H1 (cell line): ENCODE data around the gene SLC43A3. TPM values are rescaled to one million over a fixed set of nuclear protein-coding genes. Genes with fewer than 3 reads are reported as not detected.
A peak's percentile ranks its signal among the peaks of the same experiment; 100 is the strongest.

Experiments
- CTCF ChIA-PET: fragments of 300-600 bp; sonication (Branson Sonifier 250); formaldehyde crosslinking; loops from one replicate; lab custom pipeline; 2021; ENCODE audit not compliant: partially characterized antibody; lab: Charles Lee
- POLR2A ChIA-PET: fragments of 300-600 bp; sonication (Branson Sonifier 250); formaldehyde crosslinking; loops from one replicate; lab custom pipeline; 2021; ENCODE audit warnings: inconsistent platforms; ENCODE audit not compliant: partially characterized antibody; lab: Charles Lee
- DNase-seq, 2 experiments: peaks; one replicate each; pipeline versions ENCODE4 v3.0.0 to v3.0.0-alpha.2; 2010 to 2022; ENCODE audit warnings: low spot score in 2 of 2, low read depth in 1 of 2, mixed read lengths in 1 of 2
- FAIRE-seq: peaks from 2 replicates; lab custom pipeline; 2011; peaks lifted over from hg19 to GRCh38; lab: Jason Lieb, UNC
- H2AFZ ChIP-seq: 2 replicates; pipeline ENCODE4 v1.8.1; 2012; ENCODE audit warnings: low read length, inconsistent platforms
- H2AK5ac ChIP-seq: 2 replicates; pipeline ENCODE4 v1.6.1; 2013; ENCODE audit warnings: low read depth, low read length
- H2BK120ac ChIP-seq: replicated peaks from 2 replicates; pipeline ENCODE3; 2013; ENCODE audit warnings: low read depth, low read length, inconsistent platforms
- H2BK12ac ChIP-seq: 2 replicates; pipeline ENCODE4 v1.6.1; 2013; ENCODE audit warnings: low read depth, low read length
- H2BK15ac ChIP-seq: 2 replicates; pipeline ENCODE4 v1.6.1; 2013; ENCODE audit warnings: low read length
- H2BK20ac ChIP-seq: 2 replicates; pipeline ENCODE4 v1.6.1; 2013; ENCODE audit warnings: low read length
- H2BK5ac ChIP-seq: 2 replicates; pipeline ENCODE4 v1.6.1; 2013; ENCODE audit warnings: low read depth, low read length
- H3K14ac ChIP-seq: 2 replicates; pipeline ENCODE4 v1.6.1; 2013; ENCODE audit warnings: inconsistent platforms; ENCODE audit not compliant: insufficient read length
- H3K18ac ChIP-seq: 2 replicates; pipeline ENCODE4 v1.6.1; 2013; ENCODE audit warnings: low read length; ENCODE audit errors: extremely low read depth
- H3K23ac ChIP-seq: 2 replicates; pipeline ENCODE4 v1.6.1; 2013; ENCODE audit warnings: inconsistent platforms; ENCODE audit not compliant: insufficient read length
- H3K23me2 ChIP-seq: 2 replicates; pipeline ENCODE4 v1.6.1; 2013; ENCODE audit warnings: low read depth, low read length
- H3K27ac ChIP-seq: 2 replicates; pipeline ENCODE4 v1.6.1; 2011; ENCODE audit warnings: low read depth, low read length, inconsistent platforms
- H3K27me3 ChIP-seq, 4 experiments: replicated peaks in 1 of 4; 1 replicate in 1 of 4; 2 replicates in 3 of 4; pipeline versions ENCODE4 v1.6.1 to v1.8.1; 2011 to 2013; ENCODE audit warnings: low read length in 3 of 4, mild to moderate bottlenecking in 3 of 4, inconsistent platforms in 2 of 4, mixed read lengths in 2 of 4, moderate library complexity in 1 of 4; ENCODE audit not compliant: control insufficient read depth in 3 of 4, insufficient read depth in 3 of 4; ENCODE audit errors: extremely low read depth in 1 of 4
- H3K36me3 ChIP-seq, 4 experiments: 2 replicates each; pipeline versions ENCODE4 v1.6.1 to v1.8.1; 2011 to 2013; ENCODE audit warnings: mild to moderate bottlenecking in 4 of 4, low read length in 3 of 4, moderate library complexity in 2 of 4, control low read depth in 1 of 4, inconsistent platforms in 1 of 4; ENCODE audit not compliant: insufficient read depth in 4 of 4, control insufficient read depth in 2 of 4
- H3K4ac ChIP-seq: replicated peaks from 2 replicates; pipeline ENCODE3; 2013; ENCODE audit warnings: low read length, low read depth, mixed read lengths, inconsistent platforms; ENCODE audit not compliant: insufficient read length
- H3K4me1 ChIP-seq, 4 experiments: replicated peaks in 1 of 4; 1 replicate in 1 of 4; 2 replicates in 3 of 4; pipeline versions ENCODE4 v1.6.1 to v1.8.1; 2011 to 2013; ENCODE audit warnings: low read length in 3 of 4, inconsistent platforms in 2 of 4, mixed read lengths in 1 of 4; ENCODE audit not compliant: insufficient read depth in 4 of 4, control insufficient read depth in 3 of 4
- H3K4me2 ChIP-seq, 2 experiments: 2 replicates each; pipeline versions ENCODE4 v1.6.1 to v1.8.1; 2011 to 2013; ENCODE audit warnings: low read depth in 2 of 2, low read length in 2 of 2, control low read depth in 1 of 2, inconsistent platforms in 1 of 2, mild to moderate bottlenecking in 1 of 2; ENCODE audit not compliant: insufficient read depth in 1 of 2
- H3K4me3 ChIP-seq, 4 experiments: fragments of 200-600, 300-600 bp in 1 of 4; sonication (generic), shearing (Covaris generic), sonication (Bioruptor Twin) in 1 of 4; 2 replicates each; pipeline versions ENCODE4 v1.5.1 to v1.8.1; 2011 to 2016; ENCODE audit warnings: low read length in 4 of 4, low read depth in 3 of 4, control low read depth in 2 of 4, inconsistent platforms in 2 of 4, mild to moderate bottlenecking in 2 of 4, mixed read lengths in 1 of 4, moderate library complexity in 1 of 4; ENCODE audit not compliant: insufficient read depth in 2 of 4; ENCODE audit errors: extremely low read depth in 1 of 4
- H3K56ac ChIP-seq: replicated peaks from 2 replicates; pipeline ENCODE3; 2013; ENCODE audit warnings: low read depth, mild to moderate bottlenecking, mixed read lengths, low read length, inconsistent platforms; ENCODE audit not compliant: insufficient read length
- H3K79me1 ChIP-seq: 2 replicates; pipeline ENCODE4 v1.6.1; 2013; ENCODE audit warnings: low read depth, low read length, control low read depth
- H3K79me2 ChIP-seq, 2 experiments: 2 replicates each; pipeline versions ENCODE4 v1.6.1 to v1.8.1; 2012 to 2013; ENCODE audit warnings: low read length in 2 of 2, mild to moderate bottlenecking in 2 of 2, inconsistent platforms in 1 of 2; ENCODE audit not compliant: insufficient read depth in 2 of 2, control insufficient read depth in 1 of 2
- H3K9ac ChIP-seq, 4 experiments: replicated peaks in 1 of 4; 1 replicate in 1 of 4; 2 replicates in 3 of 4; pipeline versions ENCODE4 v1.6.1 to v1.8.1; 2011 to 2013; ENCODE audit warnings: low read depth in 3 of 4, low read length in 3 of 4, control low read depth in 2 of 4, mild to moderate bottlenecking in 2 of 4, moderate library complexity in 2 of 4, inconsistent platforms in 1 of 4; ENCODE audit errors: extremely low read depth in 1 of 4
- H3K9me3 ChIP-seq, 2 experiments: 2 replicates each; pipeline versions ENCODE4 v1.6.1 to v1.8.1; 2012 to 2013; ENCODE audit warnings: mild to moderate bottlenecking in 2 of 2, moderate library complexity in 2 of 2, control low read depth in 1 of 2, inconsistent platforms in 1 of 2, low read depth in 1 of 2, low read length in 1 of 2, mixed read lengths in 1 of 2; ENCODE audit not compliant: insufficient read depth in 2 of 2
- H4K20me1 ChIP-seq, 2 experiments: replicated peaks in 1 of 2; 2 replicates each; pipeline versions ENCODE3 to v1.8.1; 2011 to 2013; ENCODE audit warnings: inconsistent platforms in 2 of 2, low read length in 2 of 2, mild to moderate bottlenecking in 1 of 2; ENCODE audit not compliant: insufficient read depth in 2 of 2, control insufficient read depth in 1 of 2
- H4K5ac ChIP-seq: 2 replicates; pipeline ENCODE4 v1.6.1; 2013; ENCODE audit warnings: low read length, low read depth, mixed read lengths, inconsistent platforms; ENCODE audit not compliant: insufficient read length
- H4K8ac ChIP-seq: 2 replicates; pipeline ENCODE4 v1.8.0; 2013; ENCODE audit warnings: mild to moderate bottlenecking, moderate library complexity, low read length, inconsistent platforms; ENCODE audit not compliant: insufficient read depth; ENCODE audit errors: extremely low read depth
- H4K91ac ChIP-seq: replicated peaks from 2 replicates; pipeline ENCODE3; 2013; ENCODE audit warnings: low read length, mixed read lengths, inconsistent platforms; ENCODE audit not compliant: insufficient read length
- RFX5 ChIP-seq: IDR thresholded peaks from 2 replicates; pipeline ENCODE4 v1.6.1; 2011; ENCODE audit warnings: low read depth, low read length, improper control_type of control experiment, borderline replicate concordance
- SIRT6 ChIP-seq: IDR thresholded peaks from one replicate; pipeline ENCODE4 v1.7.1; 2012; ENCODE audit warnings: low read length, inconsistent platforms
- WGBS, 2 experiments: shearing (Covaris generic) in 1 of 2; methylation state at CpG; one replicate each; pipeline versions ENCODE4 v1.1.6 to v1.1.7; 2013 to 2015; ENCODE audit warnings: low lambda C conversion rate in 2 of 2, mixed read lengths in 2 of 2, inconsistent platforms in 1 of 2, low coverage in 1 of 2, missing lambda C conversion rate in 1 of 2; ENCODE audit not compliant: insufficient replicate concordance in 2 of 2, insufficient coverage in 1 of 2, insufficient read length in 1 of 2; ENCODE audit errors: extremely low coverage in 1 of 2, missing lambda C conversion rate in 1 of 2; 5-methylcytosine and 5-hydroxymethylcytosine counted together
- polyA plus RNA-seq, 7 experiments: library from polyadenylated mRNA; depleted of rRNA in 3 of 7; stranded (reverse) in 5 of 7; unstranded in 2 of 7; fragments of >200 nt in 5 of 7; fragments of 200-250 nt in 2 of 7; gene quantifications; 1 replicate in 5 of 7; 2 replicates in 1 of 7; 4 replicates in 1 of 7; pipeline versions ENCODE4 v1.2.1 to v1.2.3, GENCODE V29; 2011 to 2013; ENCODE audit warnings: missing spikeins in 2 of 7, mixed read lengths in 2 of 7
- total RNA-seq: library from RNA; stranded (reverse); fragmentation: NEBNext Ultra II Directional; extraction: Animal tissue kit (Norgen Biotek cat#: 25700); gene quantifications from 2 replicates; pipeline ENCODE4 v1.2.1, GENCODE V29; 2021

SLC43A3 gene
- total and polyA plus RNA-seq, 2 of the 8 experiments (the other 6 are each of a cell fraction or from before 2014, with no cell fraction given): 31.8 to 67.8 TPM

- Histone ChIP-seq H3K23me2 (no peaks in the 10 kb centered on the region), H4K91ac (no peak overlapping the region), H4K20me1 (peaks cover 2 to 8% of the 10 kb centered on the region in 2 experiments), H2AK5ac (0 out of 2 replicates have a peak overlapping the region, but pooled peaks have one; percentile 88), H3K27ac (no peak overlapping the region), H3K56ac (no peak overlapping the region), H3K79me2 (peaks cover 0 to 8% of the 10 kb centered on the region in 2 experiments; a peak in 2 of 4 replicates), H4K5ac (no peak overlapping the region), H3K9ac (peak overlapping the region in 1 of 4 experiments; percentile 7; a peak in 1 of 7 replicates), H2BK5ac (no peak overlapping the region; the same call in 1 of the 2 replicates), H3K23ac (no peak overlapping the region), H2BK12ac (0 out of 2 replicates have a peak overlapping the region, but pooled peaks have one; percentile 27), H4K8ac (peak overlapping the region; percentile 14; the same call in 1 of the 2 replicates), H3K9me3 (no peaks in the 10 kb centered on the region), H3K4me2 (peak overlapping the region in 1 of 2 experiments; percentile 13; a peak in 1 of 4 replicates), H3K27me3 (peaks cover 0 to 2% (median under 1%) of the 10 kb centered on the region in 4 experiments; a peak in 4 of 7 replicates), H2BK20ac (no peak overlapping the region), H3K4me3 (no peak overlapping the region), H3K4me1 (peaks cover 5 to 35% (median 29%) of the 10 kb centered on the region in 4 experiments), H2BK15ac (no peak overlapping the region), H3K79me1 (peaks cover 3% of the 10 kb centered on the region; the same call in 1 of the 2 replicates), H3K36me3 (peaks cover 0 to 11% (median 6%) of the 10 kb centered on the region in 4 experiments; a peak in 4 of 8 replicates), H2AFZ (no peak overlapping the region), H3K4ac (no peak overlapping the region), H3K18ac (no peak overlapping the region), H3K14ac (no peak overlapping the region), H2BK120ac (no peak overlapping the region)
- FAIRE-seq (no peak), DNase-seq (no peak)
- 84% methylated on average over 23 of the region's 23 CpGs; no CpG with 5 or more reads in 1 of the 2 experiments for WGBS, 2 experiments
- CTCF ChIA-PET: interaction anchor here (0.6 to 1.2 kb wide), 7 partner anchors 8 to 59 kb away, joined by 3 to 4 read pairs (median 3); partner anchors contain the start of gene RTN4RL2
- peak; percentile 39; the same call in 1 of the 2 replicates for TF ChIP-seq RFX5
- no peak for TF ChIP-seq SIRT6
- POLR2A ChIA-PET: interaction anchor here (0.5 to 1.4 kb wide), 6 partner anchors 14 to 143 kb away, joined by 3 to 7 read pairs (median 4); partner anchors contain the start of genes SLC43A1 and TNKS1BP1
Observed at GRCh38 chr11:57467508-57468157, 40.7 kb upstream of the SLC43A3 start.
